ENCODE results near the gene BICDL2. TPM values are rescaled to one million over a fixed set of nuclear protein-coding genes. Genes with fewer than 3 reads are reported as not detected.

BICDL2 gene
- total and polyA plus RNA-seq, 2 experiments from 2014 or later, result not detected

- TF ChIP-seq, protein P1, sequence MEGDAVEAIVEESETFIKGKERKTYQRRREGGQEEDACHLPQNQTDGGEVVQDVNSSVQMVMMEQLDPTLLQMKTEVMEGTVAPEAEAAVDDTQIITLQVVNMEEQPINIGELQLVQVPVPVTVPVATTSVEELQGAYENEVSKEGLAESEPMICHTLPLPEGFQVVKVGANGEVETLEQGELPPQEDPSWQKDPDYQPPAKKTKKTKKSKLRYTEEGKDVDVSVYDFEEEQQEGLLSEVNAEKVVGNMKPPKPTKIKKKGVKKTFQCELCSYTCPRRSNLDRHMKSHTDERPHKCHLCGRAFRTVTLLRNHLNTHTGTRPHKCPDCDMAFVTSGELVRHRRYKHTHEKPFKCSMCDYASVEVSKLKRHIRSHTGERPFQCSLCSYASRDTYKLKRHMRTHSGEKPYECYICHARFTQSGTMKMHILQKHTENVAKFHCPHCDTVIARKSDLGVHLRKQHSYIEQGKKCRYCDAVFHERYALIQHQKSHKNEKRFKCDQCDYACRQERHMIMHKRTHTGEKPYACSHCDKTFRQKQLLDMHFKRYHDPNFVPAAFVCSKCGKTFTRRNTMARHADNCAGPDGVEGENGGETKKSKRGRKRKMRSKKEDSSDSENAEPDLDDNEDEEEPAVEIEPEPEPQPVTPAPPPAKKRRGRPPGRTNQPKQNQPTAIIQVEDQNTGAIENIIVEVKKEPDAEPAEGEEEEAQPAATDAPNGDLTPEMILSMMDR (IDR thresholded peaks at IDR 0.05; ENCODE audit: low read depth, low read length), result no peak
These were observed 28.5 kb upstream of the BICDL2 start, which contains the start of gene IL32 for GRCh38 chr16:3065069-3065741. TSS of gene IL32 (plus strand) at chr16:3065640. CDS start at chr16:3065812, 172 bp downstream.

GRCh38 chr16:3063625-3064386 lies 27.1 kb upstream of the BICDL2 start:
- DNase-seq (ENCODE audit: low read depth in 1 of 2, low spot score in 1 of 2), result no peak
- Histone ChIP-seq H3K27me3 (no peaks in the 10 kb centered on the region), H3K9me3 (ENCODE audit: low read depth) (no peaks in the 10 kb centered on the region), H3K4me1 (ENCODE audit: low read depth) (no peaks in the 10 kb centered on the region), H3K27ac (no peak overlapping the region), H3K4me3 (no peak overlapping the region), H3K36me3 (no peaks in the 10 kb centered on the region)
- TF ChIP-seq, protein P1 (IDR thresholded peaks at IDR 0.05; ENCODE audit: low read depth, low read length), result no peak

More at GRCh38 chr16:3065069-3065741, 28.5 kb upstream of the BICDL2 start, which contains the start of gene IL32:
- Histone ChIP-seq H3K27me3 (no peaks in the 10 kb centered on the region), H3K36me3 (no peaks in the 10 kb centered on the region), H3K27ac (no peak within 1 kb of the TSS), H3K4me1 (ENCODE audit: low read depth) (no peaks in the 10 kb centered on the region), H3K4me3 (no peak within 1 kb of the TSS), H3K9me3 (ENCODE audit: low read depth) (no peaks in the 10 kb centered on the region)
- DNase-seq (ENCODE audit: low read depth in 1 of 2, low spot score in 1 of 2), result peak in 1 of 2 donors; percentile 82

DNA sequence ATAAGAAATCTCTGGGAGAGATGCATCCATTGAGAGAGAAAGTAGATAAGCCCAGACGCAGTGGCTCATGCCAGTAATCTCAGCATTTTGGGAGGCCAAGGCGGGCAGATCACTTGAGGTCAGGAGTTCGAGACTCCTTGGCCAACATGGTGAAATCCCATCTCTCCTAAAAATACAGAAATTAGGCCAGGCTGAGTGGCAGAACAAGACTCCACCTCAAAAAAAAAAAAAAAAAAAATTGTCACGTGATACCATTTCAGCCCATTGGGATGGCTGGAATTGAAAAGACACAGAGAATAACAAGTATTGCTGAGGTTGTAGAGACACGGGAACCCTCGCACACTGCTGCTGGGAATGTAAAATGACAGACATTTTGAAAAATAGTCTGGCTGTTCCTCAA lies 25.8 kb upstream of the BICDL2 start:
- H3K27ac ChIP-seq, result no peak overlapping the region
- H3K36me3 ChIP-seq, result no peaks in the 10 kb centered on the region
- H3K4me3 ChIP-seq, result no peak overlapping the region
- DNase-seq (ENCODE audit: low read depth in 1 of 2, low spot score in 1 of 2), result no peak
- no peaks in the 10 kb centered on the region for H3K9me3 ChIP-seq (ENCODE audit: low read depth)
- H3K27me3 ChIP-seq, result no peaks in the 10 kb centered on the region
- no peaks in the 10 kb centered on the region for H3K4me1 ChIP-seq (ENCODE audit: low read depth)
- TF ChIP-seq, protein P1 (IDR thresholded peaks at IDR 0.05; ENCODE audit: low read depth, low read length), result no peak

DNA sequence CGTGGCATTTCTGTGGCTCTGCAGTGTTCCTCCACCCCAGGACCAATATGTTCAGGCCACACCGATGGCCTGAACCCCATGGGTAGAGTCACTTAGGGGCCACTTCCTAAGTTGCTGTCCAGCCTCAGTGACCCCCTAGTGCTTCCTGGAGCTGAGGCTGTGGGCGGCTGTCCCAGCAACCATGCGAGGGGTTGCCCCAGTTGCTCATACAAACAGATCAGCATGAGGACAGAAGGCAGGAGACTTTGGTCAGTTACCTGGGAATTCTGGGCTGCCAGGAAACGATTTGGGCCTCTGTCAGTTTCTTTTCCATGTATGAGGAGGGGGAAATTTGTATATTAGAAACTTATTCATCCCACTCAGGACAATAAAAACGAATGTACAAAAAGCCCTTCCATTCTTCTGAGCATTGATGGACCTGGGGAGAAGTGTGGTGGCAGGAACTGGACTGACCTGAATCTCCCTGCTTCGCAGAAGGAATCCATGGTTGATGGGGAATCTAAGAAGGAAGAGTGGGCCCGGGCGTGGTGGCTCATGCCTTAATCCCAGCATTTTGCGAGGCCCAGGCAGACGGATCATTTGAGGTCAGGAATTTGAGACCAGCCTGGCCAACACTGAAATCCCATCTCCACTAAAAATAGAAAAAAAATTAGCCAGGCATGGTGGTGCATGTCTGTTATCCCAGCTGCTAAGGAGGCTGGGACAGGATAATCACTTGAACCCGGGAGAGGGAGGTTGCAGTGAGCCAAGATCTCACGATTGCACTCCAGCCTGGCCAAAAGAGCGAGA lies 23.8 kb upstream of the BICDL2 start:
- no peaks in the 10 kb centered on the region for H3K4me1 ChIP-seq (ENCODE audit: low read depth)
- TF ChIP-seq, protein P1 (IDR thresholded peaks at IDR 0.05; ENCODE audit: low read depth, low read length), result no peak
- H3K27ac ChIP-seq, result no peak overlapping the region
- no peaks in the 10 kb centered on the region for H3K36me3 ChIP-seq
- H3K9me3 ChIP-seq (ENCODE audit: low read depth), result no peaks in the 10 kb centered on the region
- no peak for DNase-seq (ENCODE audit: low read depth in 1 of 2, low spot score in 1 of 2)
- H3K27me3 ChIP-seq, result peaks cover 2% of the 10 kb centered on the region
- H3K4me3 ChIP-seq, result no peak overlapping the region

DNA sequence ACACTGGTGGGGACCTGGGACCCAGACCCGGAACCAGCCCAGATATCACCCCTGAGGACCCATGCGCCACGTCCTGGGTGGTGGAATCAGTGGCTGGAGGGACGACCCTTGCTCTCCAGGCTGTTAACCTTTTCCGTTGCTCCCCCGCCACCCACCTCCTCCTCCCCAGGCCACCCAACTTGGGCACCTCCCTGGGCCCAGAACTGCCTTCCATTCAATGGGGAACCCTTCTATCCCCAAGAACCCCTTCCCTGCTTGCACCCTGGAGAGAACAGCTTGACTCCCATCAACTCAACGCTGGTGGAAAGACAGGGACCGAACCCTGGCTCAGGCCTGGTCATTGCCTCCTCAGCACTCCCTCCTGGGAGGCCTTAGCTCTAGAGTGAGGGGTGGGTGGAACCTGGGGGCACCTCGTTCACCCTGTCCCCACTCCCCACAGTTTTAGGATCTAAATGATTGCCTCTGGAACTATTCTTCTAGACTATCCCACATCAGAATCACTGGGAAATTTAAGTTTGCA lies 23.0 kb upstream of the BICDL2 start:
- Histone ChIP-seq H3K9me3 (ENCODE audit: low read depth) (no peaks in the 10 kb centered on the region), H3K27me3 (peaks cover 2% of the 10 kb centered on the region), H3K36me3 (no peaks in the 10 kb centered on the region), H3K27ac (peak overlapping the region; percentile 44), H3K4me1 (ENCODE audit: low read depth) (no peaks in the 10 kb centered on the region), H3K4me3 (peak overlapping the region; percentile 93)
- TF ChIP-seq, protein P1 (IDR thresholded peaks at IDR 0.05; ENCODE audit: low read depth, low read length), result no peak
- no peak for DNase-seq (ENCODE audit: low read depth in 1 of 2, low spot score in 1 of 2)

Data from cardiac muscle cell (in vitro differentiated cells and primary cell).